ENCODE results near the gene CDADC1.

- TF ChIP-seq CTCF (conservative IDR thresholded peaks at IDR 0.05; ENCODE audit: low read depth in 2 of 2) (no peak), EZH2 (IDR thresholded peaks at IDR 0.05; ENCODE audit: low read depth, unreplicated experiment) (no peak), POLR2AphosphoS5 (IDR thresholded peaks at IDR 0.05; ENCODE audit: low read depth) (no peak), ETS1 (IDR thresholded peaks at IDR 0.05) (no peak), EZH2phosphoT487 (IDR thresholded peaks at IDR 0.05; ENCODE audit: unreplicated experiment) (no peak), STAT1 (IDR thresholded peaks at IDR 0.05; ENCODE audit: unreplicated experiment) (no peak), JUNB (IDR thresholded peaks at IDR 0.05; ENCODE audit: unreplicated experiment) (no peak), REST (IDR thresholded peaks at IDR 0.05; ENCODE audit: unreplicated experiment) (no peak), ZNF331 (CRISPR knock-in tag; IDR thresholded peaks at IDR 0.05; ENCODE audit: low read depth) (no peak), CREB1 (CRISPR knock-in tag; IDR thresholded peaks at IDR 0.05; ENCODE audit: low read depth) (no peak), ZNF114 (CRISPR knock-in tag; IDR thresholded peaks at IDR 0.05) (no peak), NANOG (IDR thresholded peaks at IDR 0.05; ENCODE audit: borderline replicate concordance) (no peak)
Observed at GRCh38 chr13:49342454-49342853, 94.7 kb downstream of the CDADC1 start.
